ENCODE data around the gene RTN4RL1. TPM values are rescaled to one million over a fixed set of nuclear protein-coding genes. Genes with fewer than 3 reads are reported as not detected.

The RTN4RL1 gene
- total and polyA plus RNA-seq, 4 donors: 0.65 to 7.3 (median 2.4) TPM

DNA sequence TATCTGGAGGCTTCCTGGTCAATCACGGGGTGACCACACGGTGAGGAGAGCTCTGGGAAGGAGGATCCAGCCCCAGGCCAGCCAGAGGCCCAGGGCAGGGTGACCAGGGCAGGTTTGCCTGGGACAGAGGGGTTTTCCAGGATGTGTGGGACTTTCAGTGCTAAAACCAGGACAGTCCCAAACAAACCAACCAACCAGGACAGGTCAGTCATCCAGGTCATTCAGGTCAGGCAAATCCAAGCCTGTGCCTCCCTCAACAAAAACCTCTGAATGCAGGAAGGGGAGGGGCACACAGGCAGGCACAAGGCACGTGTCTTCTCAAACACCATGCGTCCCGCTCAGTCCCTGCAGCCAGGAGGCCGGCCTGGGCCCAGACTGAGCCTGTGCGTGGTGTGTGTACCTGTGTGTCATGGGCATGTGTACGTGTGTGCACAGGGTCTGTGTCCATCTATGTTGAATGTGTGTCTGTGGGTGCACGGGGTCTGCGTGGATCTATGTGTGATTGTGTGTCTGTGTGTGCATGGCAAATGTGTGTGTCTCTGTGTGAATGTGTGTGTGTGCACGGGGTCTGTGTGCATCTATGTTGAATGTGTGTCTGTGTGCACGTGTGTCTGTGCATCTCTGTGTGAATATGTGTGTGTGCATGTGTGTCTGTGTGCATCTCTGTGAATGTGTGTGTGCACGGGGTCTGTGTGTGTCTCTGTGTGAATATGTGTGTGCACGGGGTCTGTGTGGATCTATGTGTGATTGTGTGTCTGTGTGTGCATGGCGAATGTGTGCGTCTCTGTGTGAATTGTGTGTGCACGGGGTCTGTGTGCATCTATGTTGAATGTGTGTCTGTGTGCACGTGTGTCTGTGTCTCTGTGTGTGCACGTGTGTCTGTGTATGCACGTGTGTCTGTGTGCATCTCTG, 78.9 kb downstream of the RTN4RL1 start:
- Histone ChIP-seq H3K9me3 (ENCODE audit: control insufficient read depth in 4 of 4, insufficient read depth in 3 of 4, low read length in 3 of 4) (peaks cover 0 to 2% (median 0%) of the 10 kb centered on the region in 4 donors), H3K36me3 (ENCODE audit: control insufficient read depth in 4 of 4, insufficient read depth in 4 of 4, low read length in 4 of 4) (no peaks in the 10 kb centered on the region), H3K9ac (ENCODE audit: insufficient read depth in 1 of 2, low read length in 2 of 2) (no peak overlapping the region), H3K27ac (ENCODE audit: low read depth in 1 of 2, low read length in 1 of 2) (no peak overlapping the region), H3K27me3 (ENCODE audit: control insufficient read depth in 3 of 3, insufficient read depth in 3 of 3, low read length in 2 of 3) (no peaks in the 10 kb centered on the region), H3K4me3 (no peak overlapping the region), H3K4me1 (ENCODE audit: control insufficient read depth in 5 of 5, insufficient read depth in 5 of 5, low read length in 5 of 5) (peaks cover 0 to 38% (median 3%) of the 10 kb centered on the region in 5 donors)
- ATAC-seq (ENCODE audit: insufficient read depth, low FRiP score) (no peak), DNase-seq (no peak)
- TF ChIP-seq, protein P1, sequence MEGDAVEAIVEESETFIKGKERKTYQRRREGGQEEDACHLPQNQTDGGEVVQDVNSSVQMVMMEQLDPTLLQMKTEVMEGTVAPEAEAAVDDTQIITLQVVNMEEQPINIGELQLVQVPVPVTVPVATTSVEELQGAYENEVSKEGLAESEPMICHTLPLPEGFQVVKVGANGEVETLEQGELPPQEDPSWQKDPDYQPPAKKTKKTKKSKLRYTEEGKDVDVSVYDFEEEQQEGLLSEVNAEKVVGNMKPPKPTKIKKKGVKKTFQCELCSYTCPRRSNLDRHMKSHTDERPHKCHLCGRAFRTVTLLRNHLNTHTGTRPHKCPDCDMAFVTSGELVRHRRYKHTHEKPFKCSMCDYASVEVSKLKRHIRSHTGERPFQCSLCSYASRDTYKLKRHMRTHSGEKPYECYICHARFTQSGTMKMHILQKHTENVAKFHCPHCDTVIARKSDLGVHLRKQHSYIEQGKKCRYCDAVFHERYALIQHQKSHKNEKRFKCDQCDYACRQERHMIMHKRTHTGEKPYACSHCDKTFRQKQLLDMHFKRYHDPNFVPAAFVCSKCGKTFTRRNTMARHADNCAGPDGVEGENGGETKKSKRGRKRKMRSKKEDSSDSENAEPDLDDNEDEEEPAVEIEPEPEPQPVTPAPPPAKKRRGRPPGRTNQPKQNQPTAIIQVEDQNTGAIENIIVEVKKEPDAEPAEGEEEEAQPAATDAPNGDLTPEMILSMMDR (IDR thresholded peaks at IDR 0.05; ENCODE audit: control extremely low read depth, extremely low read depth): no peak
- 87 to 91% methylated on average over 20 of the region's 20 CpGs for WGBS, 2 donors

- ATAC-seq (ENCODE audit: insufficient read depth, low FRiP score) (no peak), DNase-seq (no peak)
- no peak overlapping the region for H3K4me3 ChIP-seq
- no peak overlapping the region for H3K9ac ChIP-seq (ENCODE audit: insufficient read depth in 1 of 2, low read length in 2 of 2)
- no peaks in the 10 kb centered on the region for H3K27me3 ChIP-seq (ENCODE audit: control insufficient read depth in 3 of 3, insufficient read depth in 3 of 3, low read length in 2 of 3)
- WGBS, 2 donors: 95 to 96% methylated on average over 12 of the region's 12 CpGs
- no peaks in the 10 kb centered on the region for H3K36me3 ChIP-seq (ENCODE audit: control insufficient read depth in 4 of 4, insufficient read depth in 4 of 4, low read length in 4 of 4)
- peaks cover 0 to 2% (median 0%) of the 10 kb centered on the region in 4 donors for H3K9me3 ChIP-seq (ENCODE audit: control insufficient read depth in 4 of 4, insufficient read depth in 3 of 4, low read length in 3 of 4)
- peaks cover 0 to 45% (median 5%) of the 10 kb centered on the region in 5 donors for H3K4me1 ChIP-seq (ENCODE audit: control insufficient read depth in 5 of 5, insufficient read depth in 5 of 5, low read length in 5 of 5)
- H3K27ac ChIP-seq (ENCODE audit: low read depth in 1 of 2, low read length in 1 of 2): no peak overlapping the region
- TF ChIP-seq, protein P1 (IDR thresholded peaks at IDR 0.05; ENCODE audit: control extremely low read depth, extremely low read depth): no peak
These were observed 79.5 kb downstream of the RTN4RL1 start for GRCh38 chr17:1945621-1946020.

- Histone ChIP-seq H3K36me3 (ENCODE audit: control insufficient read depth in 4 of 4, insufficient read depth in 4 of 4, low read length in 4 of 4) (no peaks in the 10 kb centered on the region), H3K4me1 (ENCODE audit: control insufficient read depth in 5 of 5, insufficient read depth in 5 of 5, low read length in 5 of 5) (peaks cover 0 to 58% (median 5%) of the 10 kb centered on the region in 5 donors), H3K9me3 (ENCODE audit: control insufficient read depth in 4 of 4, insufficient read depth in 3 of 4, low read length in 3 of 4) (peaks cover 0 to 2% (median 0%) of the 10 kb centered on the region in 4 donors), H3K27me3 (ENCODE audit: control insufficient read depth in 3 of 3, insufficient read depth in 3 of 3, low read length in 2 of 3) (no peaks in the 10 kb centered on the region), H3K9ac (ENCODE audit: insufficient read depth in 1 of 2, low read length in 2 of 2) (no peak overlapping the region), H3K27ac (ENCODE audit: low read depth in 1 of 2, low read length in 1 of 2) (no peak overlapping the region), H3K4me3 (no peak overlapping the region)
- DNase-seq (peak; percentile 82 to 89 (median 84)), ATAC-seq (ENCODE audit: insufficient read depth, low FRiP score) (no peak)
- 80 to 93% methylated on average over 11 of the region's 11 CpGs for WGBS, 2 donors
- TF ChIP-seq, protein P1 (IDR thresholded peaks at IDR 0.05; ENCODE audit: control extremely low read depth, extremely low read depth): no peak
These were observed 81.7 kb downstream of the RTN4RL1 start for GRCh38 chr17:1943436-1943831.
